WERI-Rb-1 (cell line): ENCODE results near the gene MAP3K10.

Source experiments
- DNase-seq: peaks from one replicate; pipeline ENCODE4 v3.0.0-alpha.2; 2020
- H3K27ac ChIP-seq: fragments of 250-450 bp; sonication (Bioruptor Pico); 2 replicates; pipeline ENCODE4 v1.5.1; 2020; ENCODE audit warnings: mild to moderate bottlenecking, moderate library complexity
- H3K27me3 ChIP-seq: fragments of 250-450 bp; sonication (Bioruptor Pico); 2 replicates; pipeline ENCODE4 v1.5.1; 2021; ENCODE audit warnings: mild to moderate bottlenecking, low read depth, moderate library complexity; ENCODE audit not compliant: insufficient read depth, severe bottlenecking
- H3K36me3 ChIP-seq: fragments of 250-450 bp; sonication (Bioruptor Pico); 2 replicates; pipeline ENCODE4 v1.5.1; 2020; ENCODE audit warnings: mild to moderate bottlenecking, moderate library complexity
- H3K4me3 ChIP-seq: 2 replicates; pipeline ENCODE4 v1.5.1; 2011; ENCODE audit warnings: low read depth, mild to moderate bottlenecking, control low read depth, low read length
- H3K9me3 ChIP-seq: fragments of 250-450 bp; sonication (Bioruptor Pico); 2 replicates; pipeline ENCODE4 v1.5.1; 2021; ENCODE audit warnings: mild to moderate bottlenecking, moderate library complexity; ENCODE audit not compliant: severe bottlenecking
- TF ChIP-seq, protein P1 (sequence below): IDR thresholded peaks from 2 replicates; pipeline ENCODE4 v1.5.1; 2011; ENCODE audit warnings: low read depth, mild to moderate bottlenecking, control low read depth, inconsistent platforms, low read length

Gene MAP3K10

GRCh38 chr19:40221858-40222619 is 30.8 kb downstream of the MAP3K10 start:
- Histone ChIP-seq H3K36me3 (no peaks in the 10 kb centered on the region), H3K4me3 (no peak overlapping the region), H3K27ac (no peak overlapping the region), H3K27me3 (peaks cover 56% of the 10 kb centered on the region), H3K9me3 (peaks cover 11% of the 10 kb centered on the region)
- TF ChIP-seq, protein P1, sequence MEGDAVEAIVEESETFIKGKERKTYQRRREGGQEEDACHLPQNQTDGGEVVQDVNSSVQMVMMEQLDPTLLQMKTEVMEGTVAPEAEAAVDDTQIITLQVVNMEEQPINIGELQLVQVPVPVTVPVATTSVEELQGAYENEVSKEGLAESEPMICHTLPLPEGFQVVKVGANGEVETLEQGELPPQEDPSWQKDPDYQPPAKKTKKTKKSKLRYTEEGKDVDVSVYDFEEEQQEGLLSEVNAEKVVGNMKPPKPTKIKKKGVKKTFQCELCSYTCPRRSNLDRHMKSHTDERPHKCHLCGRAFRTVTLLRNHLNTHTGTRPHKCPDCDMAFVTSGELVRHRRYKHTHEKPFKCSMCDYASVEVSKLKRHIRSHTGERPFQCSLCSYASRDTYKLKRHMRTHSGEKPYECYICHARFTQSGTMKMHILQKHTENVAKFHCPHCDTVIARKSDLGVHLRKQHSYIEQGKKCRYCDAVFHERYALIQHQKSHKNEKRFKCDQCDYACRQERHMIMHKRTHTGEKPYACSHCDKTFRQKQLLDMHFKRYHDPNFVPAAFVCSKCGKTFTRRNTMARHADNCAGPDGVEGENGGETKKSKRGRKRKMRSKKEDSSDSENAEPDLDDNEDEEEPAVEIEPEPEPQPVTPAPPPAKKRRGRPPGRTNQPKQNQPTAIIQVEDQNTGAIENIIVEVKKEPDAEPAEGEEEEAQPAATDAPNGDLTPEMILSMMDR: peak; percentile 50; the same call in 1 of the 2 replicates
- peak; percentile 83 for DNase-seq

DNA sequence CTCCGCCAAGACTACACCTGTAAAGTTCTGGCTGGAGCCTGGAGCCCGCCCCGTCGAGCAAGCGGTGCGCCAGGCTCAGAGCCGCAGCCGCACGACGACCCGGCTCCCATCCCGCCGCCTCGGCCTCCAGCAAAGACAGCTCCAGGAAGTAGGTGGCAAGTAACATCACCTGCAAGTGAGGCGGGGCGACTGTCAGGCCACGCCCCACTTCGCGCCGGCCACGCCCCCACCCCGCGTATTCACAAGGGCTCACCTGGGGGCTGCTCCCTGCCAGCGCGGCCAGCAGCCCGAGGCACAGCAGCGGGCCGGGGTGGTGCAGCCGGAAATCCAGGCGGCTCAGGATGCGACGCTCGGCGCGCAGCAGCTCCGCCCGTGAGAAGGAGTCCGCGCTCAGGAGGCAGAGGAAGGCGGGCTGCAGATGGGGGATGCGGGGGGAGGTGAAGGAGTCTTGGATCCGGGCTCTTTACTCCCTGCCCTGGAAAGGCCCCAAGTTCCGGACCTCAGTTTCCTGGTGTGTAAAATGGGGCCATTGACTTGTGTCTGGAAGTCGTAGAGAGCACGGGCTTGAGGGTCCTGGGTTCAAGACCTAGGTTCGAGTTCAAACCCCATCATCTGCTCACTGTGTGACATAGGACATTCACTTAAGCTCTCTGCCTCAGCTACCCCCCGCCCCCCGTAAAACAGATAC is 32.1 kb downstream of the MAP3K10 start:
- Histone ChIP-seq H3K27ac (no peak overlapping the region), H3K27me3 (peaks cover 56% of the 10 kb centered on the region), H3K4me3 (no peak overlapping the region), H3K9me3 (peaks cover 11% of the 10 kb centered on the region), H3K36me3 (no peaks in the 10 kb centered on the region)
- TF ChIP-seq, protein P1: no peak
- DNase-seq: no peak

DNA sequence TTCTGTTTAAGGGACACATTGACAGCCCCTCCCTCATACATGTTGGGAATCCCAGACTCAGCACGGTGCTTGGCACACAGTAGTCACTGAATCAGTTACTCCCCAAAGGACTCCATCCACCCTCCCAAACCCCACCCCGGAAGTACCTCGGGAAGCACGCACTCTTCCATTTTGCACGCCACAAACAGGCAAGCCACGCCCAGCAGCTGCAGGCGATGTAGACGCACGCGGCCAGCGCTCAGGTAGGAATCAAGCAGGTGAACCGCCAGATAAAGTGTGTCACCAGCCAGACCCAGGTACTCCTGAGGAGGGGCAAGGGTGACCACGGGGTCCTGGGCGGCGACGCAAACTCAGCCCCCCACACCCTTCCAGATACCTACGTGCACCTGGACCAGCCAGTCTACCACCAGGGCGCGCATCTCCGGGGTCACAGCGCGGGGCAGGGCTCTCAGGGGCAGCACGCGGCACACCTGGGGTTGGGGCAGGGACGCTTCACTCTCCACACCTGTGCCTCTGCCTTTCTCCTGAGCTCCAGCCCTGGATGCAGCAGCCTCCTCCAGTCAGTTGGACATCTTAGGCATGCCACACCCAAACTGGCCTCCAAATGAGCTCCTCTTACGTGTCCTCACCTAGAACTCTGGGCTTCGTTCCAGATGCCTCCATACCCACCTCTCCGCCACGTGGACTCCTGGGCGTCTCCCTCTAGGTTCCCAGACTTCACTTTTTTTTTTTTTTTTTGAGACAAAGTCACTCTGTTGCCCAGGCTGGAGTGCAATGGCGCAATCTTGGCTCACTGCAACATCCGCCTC is 33.3 kb downstream of the MAP3K10 start:
- Histone ChIP-seq H3K27me3 (peaks cover 43% of the 10 kb centered on the region), H3K4me3 (no peak overlapping the region), H3K27ac (no peak overlapping the region), H3K36me3 (no peaks in the 10 kb centered on the region), H3K9me3 (peaks cover 11% of the 10 kb centered on the region)
- TF ChIP-seq, protein P1: no peak
- DNase-seq: no peak

- Histone ChIP-seq H3K4me3 (peak overlapping the region; percentile 7), H3K27ac (no peak overlapping the region), H3K9me3 (peaks cover 11% of the 10 kb centered on the region), H3K36me3 (no peaks in the 10 kb centered on the region), H3K27me3 (peaks cover 34% of the 10 kb centered on the region)
- TF ChIP-seq, protein P1: no peak
- no peak for DNase-seq
These were observed 34.4 kb downstream of the MAP3K10 start for GRCh38 chr19:40225440-40226305.

DNA sequence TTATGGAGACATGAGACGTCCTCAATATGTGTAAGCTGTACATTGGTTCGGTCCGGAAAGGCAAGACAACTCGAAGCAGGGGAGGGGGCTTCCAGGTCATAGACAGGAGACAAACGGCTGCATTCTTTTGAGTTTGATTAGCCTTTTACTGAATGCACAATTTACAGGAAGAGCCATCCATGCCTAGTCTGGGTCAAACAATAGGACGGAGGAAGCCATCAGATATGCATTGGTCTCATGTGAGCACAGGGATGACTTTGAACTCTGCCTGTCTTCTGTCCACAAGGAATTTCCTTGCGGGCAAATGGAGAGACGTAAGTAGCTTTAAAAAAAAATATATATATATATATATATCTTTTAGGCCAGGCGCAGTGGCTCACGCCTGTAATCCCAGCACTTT is 37.1 kb downstream of the MAP3K10 start:
- Histone ChIP-seq H3K36me3 (peaks cover 4% of the 10 kb centered on the region; the same call in 1 of the 2 replicates), H3K9me3 (peaks cover 5% of the 10 kb centered on the region), H3K27me3 (peaks cover 28% of the 10 kb centered on the region), H3K27ac (no peak overlapping the region), H3K4me3 (no peak overlapping the region)
- TF ChIP-seq, protein P1: no peak
- DNase-seq: no peak
